ENCODE results near the gene KIAA0753. TPM values are rescaled to one million over a fixed set of nuclear protein-coding genes. Genes with fewer than 3 reads are reported as not detected.

Gene KIAA0753
- total and polyA plus RNA-seq, 9 of the 15 experiments (the other 6 are each of a cell fraction or from before 2014, with no cell fraction given) = 2.0 to 9.0 (median 6.9) TPM

- TF ChIP-seq GTF2A2 (tag; IDR thresholded peaks at IDR 0.05) (no peak), RAD51 (IDR thresholded peaks at IDR 0.05; ENCODE audit: borderline replicate concordance, low read depth) (no peak)
- intact Hi-C loops (cut with micrococcal nuclease) (no loop called here), in situ Hi-C loops (cut with MboI) (no loop called here)
- Histone ChIP-seq H3K79me2 (ENCODE audit: control insufficient read depth, insufficient read depth, low read length) (no peaks in the 10 kb centered on the region), H4K20me1 (replicated peaks; ENCODE audit: control insufficient read depth, insufficient read depth, low read length) (peaks cover 4% of the 10 kb centered on the region; the same call in 1 of the 2 replicates), H3K27me3 (ENCODE audit: control insufficient read depth in 2 of 2, insufficient read depth in 2 of 2, low read length in 2 of 2) (peaks cover 13 to 28% of the 10 kb centered on the region in 2 experiments; a peak in 4 of 5 replicates), H3K4me2 (ENCODE audit: insufficient read depth, low read length) (no peak overlapping the region), H3K36me3 (ENCODE audit: control insufficient read depth, insufficient read depth, low read length) (no peaks in the 10 kb centered on the region), H3K4me1 (replicated peaks in 1 of 2; ENCODE audit: control insufficient read depth in 2 of 2, insufficient read depth in 2 of 2, low read length in 2 of 2) (peaks cover 0 to 14% of the 10 kb centered on the region in 2 experiments; a peak in 3 of 5 replicates), H3K4me3 (no peak overlapping the region), H3K9me3 (replicated peaks; ENCODE audit: control insufficient read depth, insufficient read depth, low read depth, low read length) (no peaks in the 10 kb centered on the region), H3K9ac (ENCODE audit: insufficient read depth in 1 of 2, low read depth in 2 of 2, low read length in 2 of 2) (no peak overlapping the region), H3K27ac (ENCODE audit: extremely low read depth, low read depth, low read length) (no peak overlapping the region), H3K9me1 (ENCODE audit: control insufficient read depth, insufficient read depth, low read length) (no peaks in the 10 kb centered on the region), H2AFZ (ENCODE audit: low read depth, low read length) (no peak overlapping the region)
- ChIA-PET POLR2A (no interaction called here), CTCF (ENCODE audit: low intra/inter-chr PET ratio) (no interaction called here)
- 6% methylated on average over 10 of the region's 12 CpGs for WGBS (ENCODE audit: insufficient coverage, low coverage, missing lambda C conversion rate)
- BruUV-seq (replicated peaks) = no TSS peak
- no peak for DNase-seq (ENCODE audit: extremely low read depth in 1 of 4, low spot score in 3 of 4)
- no peak for FAIRE-seq
- no peak; the same call in 2 of the 3 replicates for ATAC-seq
Observed at GRCh38 chr17:6554871-6555330, 85.6 kb downstream of the KIAA0753 start.

- WGBS (ENCODE audit: insufficient coverage, low coverage, missing lambda C conversion rate) = 9% methylated on average over 3 of the region's 4 CpGs
- no peak overlapping the region for H3K9ac ChIP-seq (ENCODE audit: insufficient read depth in 1 of 2, low read depth in 2 of 2, low read length in 2 of 2)
- ATAC-seq (no peak), FAIRE-seq (no peak), DNase-seq (ENCODE audit: extremely low read depth in 1 of 4, low spot score in 3 of 4) (no peak)
- H3K79me2 ChIP-seq (ENCODE audit: control insufficient read depth, insufficient read depth, low read length) = no peaks in the 10 kb centered on the region
- no peak overlapping the region for H2AFZ ChIP-seq (ENCODE audit: low read depth, low read length)
- H3K4me3 ChIP-seq = no peak overlapping the region
- H3K27ac ChIP-seq (ENCODE audit: extremely low read depth, low read depth, low read length) = no peak overlapping the region
- no peaks in the 10 kb centered on the region for H3K9me1 ChIP-seq (ENCODE audit: control insufficient read depth, insufficient read depth, low read length)
- H3K9me3 ChIP-seq (replicated peaks; ENCODE audit: control insufficient read depth, insufficient read depth, low read depth, low read length) = no peaks in the 10 kb centered on the region
- H4K20me1 ChIP-seq (replicated peaks; ENCODE audit: control insufficient read depth, insufficient read depth, low read length) = peaks cover 4% of the 10 kb centered on the region; the same call in 1 of the 2 replicates
- intact Hi-C loops (cut with micrococcal nuclease) = no loop called here
- no TSS peak for BruUV-seq (replicated peaks)
- ChIA-PET POLR2A (no interaction called here), CTCF (ENCODE audit: low intra/inter-chr PET ratio) (no interaction called here)
- in situ Hi-C loops (cut with MboI) = no loop called here
- TF ChIP-seq FOXK2 (conservative IDR thresholded peaks at IDR 0.05 in 1 of 2, IDR thresholded peaks at IDR 0.05 in 1 of 2; ENCODE audit: low read depth in 2 of 2) (no peak), ZBTB26 (CRISPR knock-in tag; IDR thresholded peaks at IDR 0.05) (no peak), HLTF (IDR thresholded peaks at IDR 0.05) (no peak), FOXP4 (CRISPR knock-in tag; IDR thresholded peaks at IDR 0.05; ENCODE audit: borderline replicate concordance) (no peak), GABPB2 (CRISPR knock-in tag; conservative IDR thresholded peaks at IDR 0.05) (no peak)
- no peaks in the 10 kb centered on the region for H3K36me3 ChIP-seq (ENCODE audit: control insufficient read depth, insufficient read depth, low read length)
- H3K27me3 ChIP-seq (ENCODE audit: control insufficient read depth in 2 of 2, insufficient read depth in 2 of 2, low read length in 2 of 2) = peaks cover 13 to 28% of the 10 kb centered on the region in 2 experiments; a peak in 4 of 5 replicates
- H3K4me1 ChIP-seq (replicated peaks in 1 of 2; ENCODE audit: control insufficient read depth in 2 of 2, insufficient read depth in 2 of 2, low read length in 2 of 2) = peaks cover 0 to 14% of the 10 kb centered on the region in 2 experiments; a peak in 3 of 5 replicates
- H3K4me2 ChIP-seq (ENCODE audit: insufficient read depth, low read length) = no peak overlapping the region
Observed at GRCh38 chr17:6554342-6554741, 86.2 kb downstream of the KIAA0753 start.

All from K562 (cell line).